SK-N-SH (cell line): ENCODE results near the gene SNX27. TPM values are rescaled to one million over a fixed set of nuclear protein-coding genes. Genes with fewer than 3 reads are reported as not detected.

Experiments used
- CTCF ChIA-PET: fragments of 300-600, 350-600 bp; formaldehyde crosslinking; extraction: SDS; loops from one replicate; lab custom pipeline; 2021; lab: Yijun Ruan, JAX
- POLR2A ChIA-PET: fragments of 350-600 bp; sonication (Branson Sonifier 250); formaldehyde crosslinking; extraction: SDS; loops from one replicate; lab custom pipeline; 2020; ENCODE audit warnings: antibody characterized with exemption, inconsistent platforms; lab: Yijun Ruan, JAX
- DNase-seq: peaks from one replicate; pipeline ENCODE4 v3.0.0; 2012
- H2AFZ ChIP-seq: fragments of 200-600 bp; sonication (generic); 2 replicates; pipeline ENCODE4 v1.8.1; 2016; ENCODE audit warnings: antibody characterized with exemption, mild to moderate bottlenecking, low read depth
- H3F3A ChIP-seq: fragments of 200-600 bp; sonication (generic); replicated peaks from 2 replicates; pipeline ENCODE3; 2016; ENCODE audit warnings: antibody characterized with exemption, mild to moderate bottlenecking; ENCODE audit not compliant: insufficient read depth
- H3K27ac ChIP-seq, 2 experiments: fragments of 200-500 bp in 1 of 2; fragments of 200-600 bp in 1 of 2; sonication (Bioruptor generic) in 1 of 2; sonication (generic), shearing (Covaris generic) in 1 of 2; 2 replicates each; pipeline versions ENCODE4 v1.5.1 to v1.6.1; 2014 to 2016; ENCODE audit warnings: low read depth in 2 of 2, inconsistent platforms in 1 of 2, low read length in 1 of 2, mild to moderate bottlenecking in 1 of 2, mixed read lengths in 1 of 2
- H3K27me3 ChIP-seq: fragments of 200-600 bp; sonication (generic), shearing (Covaris generic); 2 replicates; pipeline ENCODE4 v1.6.1; 2016; ENCODE audit warnings: mixed run types; ENCODE audit not compliant: insufficient read depth
- H3K36me3 ChIP-seq, 2 experiments: fragments of 200-500 bp in 1 of 2; fragments of 200-600 bp in 1 of 2; sonication (Bioruptor generic) in 1 of 2; sonication (generic) in 1 of 2; replicated peaks in 1 of 2; 2 replicates each; pipeline versions ENCODE3 to v1.5.1; 2014 to 2016; ENCODE audit warnings: low read length in 1 of 2, mild to moderate bottlenecking in 1 of 2; ENCODE audit not compliant: insufficient read depth in 2 of 2, control insufficient read depth in 1 of 2
- H3K4me1 ChIP-seq, 2 experiments: fragments of 200-500 bp in 1 of 2; fragments of 200-600 bp in 1 of 2; sonication (Bioruptor generic) in 1 of 2; sonication (generic), shearing (Covaris generic) in 1 of 2; 2 replicates each; pipeline versions ENCODE4 v1.5.1 to v1.6.1; 2014 to 2016; ENCODE audit warnings: low read depth in 1 of 2, low read length in 1 of 2, mixed run types in 1 of 2; ENCODE audit not compliant: insufficient read depth in 2 of 2, control insufficient read depth in 1 of 2
- H3K4me2 ChIP-seq: fragments of 200-600 bp; sonication (generic), shearing (Covaris generic); 2 replicates; pipeline ENCODE4 v1.6.1; 2017; ENCODE audit warnings: mixed run types
- H3K4me3 ChIP-seq, 2 experiments: fragments of 200-500 bp in 1 of 2; fragments of 200-600 bp in 1 of 2; sonication (Bioruptor generic) in 1 of 2; sonication (generic), shearing (Covaris generic) in 1 of 2; 2 replicates each; pipeline versions ENCODE4 v1.5.1 to v1.8.1; 2014 to 2016; ENCODE audit warnings: low read depth in 2 of 2, inconsistent platforms in 1 of 2, low read length in 1 of 2, mild to moderate bottlenecking in 1 of 2, mixed read lengths in 1 of 2, moderate library complexity in 1 of 2
- H3K79me2 ChIP-seq: fragments of 200-600 bp; sonication (generic); 2 replicates; pipeline ENCODE4 v1.8.1; 2017; ENCODE audit warnings: mild to moderate bottlenecking; ENCODE audit not compliant: insufficient read depth
- H3K9ac ChIP-seq: fragments of 200-600 bp; sonication (generic); 2 replicates; pipeline ENCODE4 v1.6.1; 2017; ENCODE audit warnings: mixed run types
- H3K9me2 ChIP-seq: fragments of 200-600 bp; sonication (generic); 2 replicates; pipeline ENCODE4 v1.6.1; 2017; ENCODE audit warnings: mixed run types
- H3K9me3 ChIP-seq: fragments of 200-600 bp; sonication (generic); 2 replicates; pipeline ENCODE4 v1.6.1; 2017; ENCODE audit warnings: mixed run types, mild to moderate bottlenecking, moderate library complexity
- H4K20me1 ChIP-seq: fragments of 200-600 bp; sonication (generic); 2 replicates; pipeline ENCODE4 v1.6.1; 2017; ENCODE audit warnings: mild to moderate bottlenecking, mixed run types; ENCODE audit not compliant: insufficient read depth
- EP300 ChIP-seq, 2 experiments: IDR thresholded peaks; 2 replicates each; pipeline versions ENCODE4 v1.4.0 to v1.6.1; 2012; ENCODE audit warnings: borderline replicate concordance in 1 of 2, low read depth in 1 of 2, low read length in 1 of 2
- EZH2phosphoT487 ChIP-seq: fragments of 200-600 bp; sonication (generic); IDR thresholded peaks from 2 replicates; pipeline ENCODE4 v1.6.1; 2017; ENCODE audit warnings: low read depth, mixed run types, mild to moderate bottlenecking, antibody characterized with exemption, moderate library complexity, borderline replicate concordance
- FOXJ3 ChIP-seq: sonication (generic); formaldehyde crosslinking; IDR thresholded peaks from 2 replicates; pipeline ENCODE4 v1.5.1; 2020; ENCODE audit warnings: mild to moderate bottlenecking, missing genetic modification reagents
- FOXM1 ChIP-seq: IDR thresholded peaks from 2 replicates; pipeline ENCODE4 v1.4.0; 2012; ENCODE audit warnings: low read depth, mild to moderate bottlenecking
- GABPA ChIP-seq: IDR thresholded peaks from 2 replicates; pipeline ENCODE4 v1.4.0; 2012; ENCODE audit warnings: low read depth, mild to moderate bottlenecking
- MEF2A ChIP-seq: IDR thresholded peaks from 2 replicates; pipeline ENCODE4 v1.4.0; 2012; ENCODE audit warnings: low read depth, borderline replicate concordance
- MXI1 ChIP-seq: IDR thresholded peaks from 2 replicates; pipeline ENCODE4 v1.6.1; 2012; ENCODE audit warnings: mild to moderate bottlenecking, low read depth, low read length, improper control_type of control experiment
- POLR2AphosphoS5 ChIP-seq: IDR thresholded peaks from 2 replicates; pipeline ENCODE4 v1.6.1; 2012; ENCODE audit warnings: low read depth, low read length
- RCOR1 ChIP-seq: fragments of 150-350 bp; IDR thresholded peaks from 2 replicates; pipeline ENCODE4 v1.6.1; 2017; ENCODE audit warnings: antibody characterized with exemption, low read length
- RFX5 ChIP-seq: IDR thresholded peaks from 2 replicates; pipeline ENCODE4 v1.6.1; 2012; ENCODE audit warnings: mild to moderate bottlenecking, improper control_type of control experiment, low read length
- TCF12 ChIP-seq: IDR thresholded peaks from 2 replicates; pipeline ENCODE4 v1.4.0; 2012
- WGBS: methylation state at CpG from one replicate; pipeline ENCODE4 v1.1.6; 2017; ENCODE audit warnings: low lambda C conversion rate; 5-methylcytosine and 5-hydroxymethylcytosine counted together
- polyA plus RNA-seq, 3 experiments: library from polyadenylated mRNA; depleted of rRNA; stranded (reverse); fragments of >200 nt; gene quantifications; 2 replicates each; pipeline ENCODE4 v1.2.3, GENCODE V29; 2012
- TF ChIP-seq, protein P1 (sequence below): fragments of 150-350 bp; IDR thresholded peaks from 2 replicates; pipeline ENCODE4 v1.6.1; 2016; ENCODE audit warnings: mild to moderate bottlenecking, low read depth, low read length
- TF ChIP-seq, protein P2 (sequence below): IDR thresholded peaks from 2 replicates; pipeline ENCODE4 v1.4.0; 2012; ENCODE audit warnings: low read depth
- TF ChIP-seq, protein P3 (sequence below): fragments of 150-350 bp; IDR thresholded peaks from 2 replicates; pipeline ENCODE4 v1.6.1; 2017; ENCODE audit warnings: antibody characterized with exemption, low read length, low read depth, borderline replicate concordance

The SNX27 gene
- polyA plus RNA-seq, 1 of the 3 experiments (the other 2 are of a cell fraction) = 10.8 TPM

DNA sequence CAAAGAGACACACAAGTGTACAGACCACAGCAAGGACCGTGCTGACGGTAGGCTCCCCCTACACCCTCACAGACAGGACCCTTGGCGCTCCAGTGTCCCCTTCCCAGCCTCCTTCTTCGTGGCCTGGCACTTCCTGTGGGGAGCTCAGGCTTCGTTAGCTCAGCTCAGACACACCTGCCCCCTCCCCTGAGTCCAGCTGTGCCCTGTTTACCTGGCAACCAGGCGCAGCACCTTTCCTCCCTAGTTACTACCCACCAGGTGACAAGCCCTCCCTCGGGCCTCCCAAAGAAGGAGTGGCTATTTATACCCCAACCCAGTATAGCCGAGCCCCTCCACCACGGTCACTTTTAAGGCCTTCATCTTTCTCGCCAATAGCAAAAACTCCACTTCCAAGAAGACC lies 100.1 kb downstream of the SNX27 start (continued):
- TF ChIP-seq, protein P1, sequence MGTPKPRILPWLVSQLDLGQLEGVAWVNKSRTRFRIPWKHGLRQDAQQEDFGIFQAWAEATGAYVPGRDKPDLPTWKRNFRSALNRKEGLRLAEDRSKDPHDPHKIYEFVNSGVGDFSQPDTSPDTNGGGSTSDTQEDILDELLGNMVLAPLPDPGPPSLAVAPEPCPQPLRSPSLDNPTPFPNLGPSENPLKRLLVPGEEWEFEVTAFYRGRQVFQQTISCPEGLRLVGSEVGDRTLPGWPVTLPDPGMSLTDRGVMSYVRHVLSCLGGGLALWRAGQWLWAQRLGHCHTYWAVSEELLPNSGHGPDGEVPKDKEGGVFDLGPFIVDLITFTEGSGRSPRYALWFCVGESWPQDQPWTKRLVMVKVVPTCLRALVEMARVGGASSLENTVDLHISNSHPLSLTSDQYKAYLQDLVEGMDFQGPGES = no peak
- TF ChIP-seq EZH2phosphoT487 (no peak), FOXM1 (no peak), TCF12 (no peak), EP300 (IDR thresholded peaks at IDR 0.05; ENCODE audit: borderline replicate concordance in 1 of 2, low read depth in 1 of 2, low read length in 1 of 2) (no peak), MEF2A (no peak)
- TF ChIP-seq, protein P2, sequence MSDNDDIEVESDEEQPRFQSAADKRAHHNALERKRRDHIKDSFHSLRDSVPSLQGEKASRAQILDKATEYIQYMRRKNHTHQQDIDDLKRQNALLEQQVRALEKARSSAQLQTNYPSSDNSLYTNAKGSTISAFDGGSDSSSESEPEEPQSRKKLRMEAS = no peak

DNA sequence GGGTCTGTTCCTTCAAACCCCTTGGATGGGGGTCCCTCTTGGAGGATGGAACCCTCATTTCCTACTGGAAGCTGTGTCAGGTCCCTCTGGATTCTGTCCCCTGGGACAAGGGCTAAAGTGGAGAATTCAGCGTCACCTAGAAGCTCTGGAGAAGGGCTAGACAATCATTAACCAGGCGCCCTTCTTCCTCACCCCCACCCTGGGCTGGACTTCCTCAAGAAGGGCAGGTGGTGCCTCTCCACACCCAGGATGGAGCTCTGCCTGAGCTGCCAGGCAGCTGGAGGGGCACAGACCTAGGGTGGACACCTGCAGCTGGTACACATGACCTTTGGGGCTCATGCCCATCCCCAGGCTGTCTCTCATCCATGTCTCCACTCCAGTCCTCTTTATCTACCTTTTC lies 101.2 kb downstream of the SNX27 start:
- peaks cover 0 to 50% of the 10 kb centered on the region in 2 experiments; a peak in 2 of 4 replicates for H3K4me1 ChIP-seq
- H2AFZ ChIP-seq = no peak overlapping the region
- H3K9me2 ChIP-seq = no peaks in the 10 kb centered on the region
- ChIA-PET POLR2A (no interaction called here), CTCF (interaction anchor here (7.1 kb wide), 1 partner anchor 21 kb away, joined by 64 read pairs; no protein-coding TSS in a partner anchor)
- no peaks in the 10 kb centered on the region for H3K79me2 ChIP-seq
- no peak overlapping the region for H3K4me2 ChIP-seq
- no peak overlapping the region for H3K9ac ChIP-seq
- no peak overlapping the region for H3K4me3 ChIP-seq
- WGBS = 21% methylated on average over 2 of the region's 2 CpGs
- no peaks in the 10 kb centered on the region for H3K9me3 ChIP-seq
- no peaks in the 10 kb centered on the region for H3F3A ChIP-seq
- H3K27me3 ChIP-seq = peaks cover 28% of the 10 kb centered on the region
- no peaks in the 10 kb centered on the region for H3K36me3 ChIP-seq
- H3K27ac ChIP-seq = no peak overlapping the region
- DNase-seq = no peak
- TF ChIP-seq RFX5 = no peak
- TF ChIP-seq FOXJ3 = no peak
- TF ChIP-seq, protein P3, sequence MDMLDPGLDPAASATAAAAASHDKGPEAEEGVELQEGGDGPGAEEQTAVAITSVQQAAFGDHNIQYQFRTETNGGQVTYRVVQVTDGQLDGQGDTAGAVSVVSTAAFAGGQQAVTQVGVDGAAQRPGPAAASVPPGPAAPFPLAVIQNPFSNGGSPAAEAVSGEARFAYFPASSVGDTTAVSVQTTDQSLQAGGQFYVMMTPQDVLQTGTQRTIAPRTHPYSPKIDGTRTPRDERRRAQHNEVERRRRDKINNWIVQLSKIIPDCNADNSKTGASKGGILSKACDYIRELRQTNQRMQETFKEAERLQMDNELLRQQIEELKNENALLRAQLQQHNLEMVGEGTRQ = no peak
- no peak for TF ChIP-seq MXI1
- no peak for TF ChIP-seq POLR2AphosphoS5
- no peak for TF ChIP-seq TCF12
- TF ChIP-seq, protein P2 = no peak
- no peaks in the 10 kb centered on the region for H4K20me1 ChIP-seq

DNA sequence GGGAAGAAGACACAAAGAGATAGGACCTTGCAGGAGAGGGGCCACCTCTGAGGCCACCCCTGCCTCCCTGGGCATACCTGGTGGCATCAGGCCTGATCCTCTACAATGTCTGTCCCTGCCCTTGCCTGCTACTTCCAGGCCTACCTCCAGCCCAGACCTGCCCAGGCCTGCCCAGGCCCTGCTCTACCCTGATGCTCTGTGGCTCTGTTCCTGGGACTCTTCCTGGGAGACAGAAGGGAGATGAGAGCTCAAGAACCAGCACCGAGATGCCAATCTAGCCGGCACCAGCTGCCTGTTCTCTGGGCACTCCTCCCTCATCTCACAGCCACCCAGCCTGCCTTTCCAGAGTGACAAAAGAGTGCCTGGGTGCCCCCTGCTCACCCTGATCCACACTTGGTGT lies 102.0 kb downstream of the SNX27 start:
- no peak for TF ChIP-seq TCF12
- no peak for TF ChIP-seq FOXM1
- TF ChIP-seq EP300 (IDR thresholded peaks at IDR 0.05; ENCODE audit: borderline replicate concordance in 1 of 2, low read depth in 1 of 2, low read length in 1 of 2) = no peak
- TF ChIP-seq RFX5 = no peak
- TF ChIP-seq RCOR1 = no peak
- TF ChIP-seq GABPA = no peak
- TF ChIP-seq, protein P2 = no peak
- Histone ChIP-seq H3K79me2 (no peaks in the 10 kb centered on the region), H2AFZ (no peak overlapping the region), H3K27ac (no peak overlapping the region; a peak in 1 of 4 replicates), H3K9ac (no peak overlapping the region), H3K4me2 (no peak overlapping the region), H3K4me3 (no peak overlapping the region), H3K36me3 (no peaks in the 10 kb centered on the region), H3K27me3 (peaks cover 34% of the 10 kb centered on the region), H3K4me1 (peaks cover 0 to 58% of the 10 kb centered on the region in 2 experiments; a peak in 2 of 4 replicates), H3K9me2 (no peaks in the 10 kb centered on the region), H3K9me3 (no peaks in the 10 kb centered on the region), H4K20me1 (no peaks in the 10 kb centered on the region), H3F3A (no peaks in the 10 kb centered on the region)
- DNase-seq = no peak
- 100% methylated on average over 2 of the region's 2 CpGs for WGBS
- ChIA-PET CTCF (interaction anchor here (4.5 to 7.1 kb wide), 2 partner anchors 14 to 20 kb away, joined by 54 to 64 read pairs; no protein-coding TSS in a partner anchor), POLR2A (no interaction called here)
